HEK293T (cell line): ENCODE results near the gene NPAS4.

Experiments
- CTCF ChIA-PET: fragments of 350-600 bp; formaldehyde crosslinking; extraction: SDS; loops from one replicate; lab custom pipeline; 2021; ENCODE audit warnings: antibody characterized with exemption, inconsistent platforms; lab: Yijun Ruan, JAX
- POLR2A ChIA-PET: fragments of 350-600 bp; formaldehyde crosslinking; extraction: SDS; loops from one replicate; lab custom pipeline; 2020; ENCODE audit warnings: antibody characterized with exemption, inconsistent platforms; lab: Yijun Ruan, JAX
- DNase-seq: peaks from one replicate; pipeline ENCODE4 v3.0.0; 2012; ENCODE audit warnings: mixed read lengths; ENCODE audit errors: extremely low spot score
- ARNT ChIP-seq: fragments of 450-650 bp; IDR thresholded peaks from 2 replicates; pipeline ENCODE4 v1.6.1; 2017; ENCODE audit warnings: mild to moderate bottlenecking
- BHLHE40 ChIP-seq: fragments of 450-650 bp; IDR thresholded peaks from 2 replicates; pipeline ENCODE4 v1.6.1; 2016; ENCODE audit warnings: mild to moderate bottlenecking, moderate library complexity, borderline replicate concordance
- CTBP1 ChIP-seq: fragments of 450-650 bp; IDR thresholded peaks from 2 replicates; pipeline ENCODE4 v1.6.1; 2016; ENCODE audit warnings: borderline replicate concordance
- ELF4 ChIP-seq: fragments of 450-650 bp; IDR thresholded peaks from 2 replicates; pipeline ENCODE4 v1.6.1; 2017; ENCODE audit warnings: antibody characterized with exemption
- FOXA1 ChIP-seq: fragments of 450-650 bp; IDR thresholded peaks from 2 replicates; pipeline ENCODE4 v1.6.1; 2016; ENCODE audit warnings: mild to moderate bottlenecking
- FOXK2 ChIP-seq: fragments of 450-650 bp; IDR thresholded peaks from 2 replicates; pipeline ENCODE4 v1.6.1; 2016; ENCODE audit warnings: mild to moderate bottlenecking
- FOXM1 ChIP-seq: fragments of 450-650 bp; IDR thresholded peaks from 2 replicates; pipeline ENCODE4 v1.6.1; 2017; ENCODE audit warnings: mild to moderate bottlenecking, borderline replicate concordance
- HDGF ChIP-seq: fragments of 450-650 bp; IDR thresholded peaks from 2 replicates; pipeline ENCODE4 v1.6.1; 2017; ENCODE audit warnings: antibody characterized with exemption, borderline replicate concordance
- L3MBTL2 ChIP-seq: fragments of 450-650 bp; conservative IDR thresholded peaks from 2 replicates; pipeline ENCODE4 v1.6.1; 2016; ENCODE audit warnings: mild to moderate bottlenecking
- LEF1 ChIP-seq: fragments of 450-650 bp; IDR thresholded peaks from 2 replicates; pipeline ENCODE4 v1.6.1; 2017; ENCODE audit warnings: mild to moderate bottlenecking, borderline replicate concordance
- NFRKB ChIP-seq: fragments of 450-650 bp; IDR thresholded peaks from 2 replicates; pipeline ENCODE4 v1.6.1; 2016; ENCODE audit warnings: mild to moderate bottlenecking, moderate library complexity
- SP1 ChIP-seq: fragments of 450-650 bp; IDR thresholded peaks from 2 replicates; pipeline ENCODE4 v1.6.1; 2017
- SUZ12 ChIP-seq: fragments of 450-650 bp; IDR thresholded peaks from 2 replicates; pipeline ENCODE4 v1.6.1; 2016; ENCODE audit warnings: mild to moderate bottlenecking
- TARDBP ChIP-seq: fragments of 450-650 bp; IDR thresholded peaks from 2 replicates; pipeline ENCODE4 v1.6.1; 2016
- ZNF384 ChIP-seq: fragments of 450-650 bp; IDR thresholded peaks from 2 replicates; pipeline ENCODE4 v1.6.1; 2016
- TF ChIP-seq, protein P1 (sequence below): fragments of 450-650 bp; IDR thresholded peaks from 2 replicates; pipeline ENCODE4 v1.6.1; 2016

Gene NPAS4

DNA sequence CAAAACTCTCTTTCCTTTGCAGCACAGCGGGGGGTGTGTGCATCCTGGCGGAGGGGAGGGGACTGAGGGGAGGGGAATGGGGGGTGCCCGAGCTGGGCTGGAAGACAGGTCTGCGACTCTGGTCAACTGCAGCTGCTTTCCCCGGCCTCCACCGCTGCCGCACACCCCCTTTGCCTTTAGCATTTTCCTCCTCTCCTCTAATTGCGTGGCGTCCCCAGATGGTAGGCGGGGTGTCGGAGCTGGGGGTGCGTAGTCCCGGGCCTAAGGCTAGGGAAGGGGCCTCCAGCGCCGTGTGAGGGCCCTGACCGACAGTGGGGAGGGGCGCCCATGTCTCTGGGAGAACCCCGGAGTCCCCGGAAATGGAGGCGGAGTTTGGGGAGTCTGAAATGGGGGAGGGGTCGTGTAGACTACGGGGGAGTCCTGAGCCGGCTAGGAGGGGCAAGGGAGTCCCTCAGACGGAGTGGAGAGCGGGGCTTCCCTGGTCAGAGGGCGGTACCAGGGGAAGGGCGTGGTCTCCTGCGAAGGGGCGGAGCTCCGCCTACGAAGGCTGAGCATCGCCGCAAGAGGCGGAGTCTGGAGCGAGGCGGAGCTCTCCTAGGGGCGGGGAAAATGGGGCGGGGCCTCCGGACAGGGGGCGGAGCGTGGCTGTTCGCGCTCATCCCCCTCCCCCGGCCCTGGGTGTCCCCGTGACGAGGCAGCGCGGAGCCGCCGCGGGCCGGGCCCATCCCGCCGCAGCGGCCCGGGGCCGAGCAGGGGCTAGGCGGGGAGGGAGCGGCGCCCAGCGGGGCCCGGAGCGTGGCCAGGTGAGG, 45.6 kb downstream of the NPAS4 start, which contains the start of gene PELI3:
Gene PELI3, plus strand, starts transcription at position 681 of the 809 bp plus-strand sequence. CDS start 1,224 bp downstream, outside the sequence.
- ChIA-PET POLR2A (interaction anchor here (0.6 to 1.7 kb wide), 5 partner anchors 12 to 45 kb away, joined by 3 to 11 read pairs (median 3); partner anchors contain the start of genes DPP3, MRPL11 and NPAS4), CTCF (interaction anchor here (0.9 kb wide), 2 partner anchors 27 to 155 kb away, joined by 3 to 4 read pairs; no protein-coding TSS in a partner anchor)
- TF ChIP-seq, protein P1, sequence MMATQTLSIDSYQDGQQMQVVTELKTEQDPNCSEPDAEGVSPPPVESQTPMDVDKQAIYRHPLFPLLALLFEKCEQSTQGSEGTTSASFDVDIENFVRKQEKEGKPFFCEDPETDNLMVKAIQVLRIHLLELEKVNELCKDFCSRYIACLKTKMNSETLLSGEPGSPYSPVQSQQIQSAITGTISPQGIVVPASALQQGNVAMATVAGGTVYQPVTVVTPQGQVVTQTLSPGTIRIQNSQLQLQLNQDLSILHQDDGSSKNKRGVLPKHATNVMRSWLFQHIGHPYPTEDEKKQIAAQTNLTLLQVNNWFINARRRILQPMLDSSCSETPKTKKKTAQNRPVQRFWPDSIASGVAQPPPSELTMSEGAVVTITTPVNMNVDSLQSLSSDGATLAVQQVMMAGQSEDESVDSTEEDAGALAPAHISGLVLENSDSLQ: no peak
- TF ChIP-seq SP1 (no peak), BHLHE40 (no peak), L3MBTL2 (no peak), NFRKB (no peak), ELF4 (no peak), FOXM1 (no peak), LEF1 (no peak)
- DNase-seq: peak; percentile 100

DNA sequence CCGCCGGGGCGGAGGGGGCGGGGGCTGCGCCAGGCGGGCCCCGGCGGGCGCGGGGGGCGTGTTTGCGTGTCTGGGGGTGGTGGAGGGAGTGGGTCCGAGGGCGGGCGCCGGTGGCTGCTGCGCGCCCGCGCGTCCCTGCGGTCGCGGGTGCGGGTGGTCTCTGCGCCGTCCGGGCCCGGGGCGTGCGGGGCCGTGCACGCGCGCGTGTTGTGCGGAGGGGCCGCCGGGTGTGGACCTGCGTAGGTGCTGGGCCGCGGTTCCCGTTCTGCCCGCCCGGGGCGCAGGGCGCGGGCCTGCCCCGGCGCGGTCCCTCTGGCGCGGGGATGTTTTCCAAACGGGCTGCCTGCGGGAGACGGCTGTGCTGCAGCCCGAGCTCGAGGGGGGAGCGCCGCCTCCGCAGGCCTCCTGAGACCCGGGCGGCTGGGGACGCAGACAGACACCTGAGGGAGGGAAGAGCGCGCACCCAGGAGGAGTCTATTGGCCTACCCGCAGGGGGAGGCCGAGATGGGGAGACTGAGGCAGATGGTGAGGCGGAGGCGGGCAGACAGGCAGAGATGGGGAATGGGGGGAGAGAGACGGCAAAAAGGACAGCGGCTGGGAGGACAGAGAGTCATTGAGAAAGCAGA, 46.3 kb downstream of the NPAS4 start:
- peak; percentile 62 for DNase-seq
- POLR2A ChIA-PET: interaction anchor here (0.6 to 2.7 kb wide), 6 partner anchors 12 to 46 kb away, joined by 3 to 14 read pairs (median 6); partner anchors contain the start of genes DPP3, MRPL11 and NPAS4
- TF ChIP-seq, protein P1: no peak
- TF ChIP-seq LEF1 (no peak), ELF4 (no peak), HDGF (no peak), TARDBP (no peak), ZNF384 (no peak), L3MBTL2 (no peak), BHLHE40 (no peak), SP1 (no peak), ARNT (no peak), NFRKB (no peak), FOXM1 (no peak), CTBP1 (no peak), FOXK2 (no peak), FOXA1 (no peak), SUZ12 (no peak)
- CTCF ChIA-PET: interaction anchor here (0.9 kb wide), 2 partner anchors 28 to 156 kb away, joined by 3 to 4 read pairs; no protein-coding TSS in a partner anchor

DNA sequence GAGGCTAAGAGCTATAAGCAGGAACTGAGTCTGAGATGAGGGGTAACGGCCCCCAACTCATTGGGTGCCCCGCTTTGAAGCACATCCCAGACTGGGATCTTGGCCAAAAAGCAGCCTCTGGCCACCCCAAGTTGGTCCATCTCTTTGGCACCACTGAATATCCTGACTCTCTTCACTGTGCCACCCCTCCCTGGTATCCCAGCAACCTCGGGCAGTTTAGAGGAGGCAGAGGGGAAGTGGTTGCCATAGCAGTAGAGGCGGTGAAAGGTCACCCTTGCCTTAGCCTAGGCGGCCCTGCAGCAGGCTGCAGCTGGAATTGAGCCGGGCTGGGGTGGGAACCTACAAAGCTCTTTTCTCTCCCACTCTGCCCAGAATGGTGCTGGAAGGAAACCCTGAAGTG, 46.9 kb downstream of the NPAS4 start:
- CTCF ChIA-PET: no interaction called here
- POLR2A ChIA-PET: interaction anchor here (1.9 to 2.7 kb wide), 2 partner anchors 12 to 29 kb away, joined by 4 to 14 read pairs; partner anchors contain the start of genes DPP3 and MRPL11
- TF ChIP-seq ZNF384: no peak
- TF ChIP-seq FOXM1: no peak
- TF ChIP-seq SUZ12: no peak
- no peak for TF ChIP-seq BHLHE40
- TF ChIP-seq CTBP1: no peak
- TF ChIP-seq NFRKB: no peak
- TF ChIP-seq ELF4: no peak
- TF ChIP-seq FOXA1: no peak
- TF ChIP-seq ARNT: no peak
- TF ChIP-seq SP1: no peak
- TF ChIP-seq TARDBP: no peak
- no peak for TF ChIP-seq L3MBTL2
- no peak for TF ChIP-seq HDGF
- no peak for TF ChIP-seq LEF1
- TF ChIP-seq, protein P1: no peak
- no peak for TF ChIP-seq FOXK2
- no peak for DNase-seq

DNA sequence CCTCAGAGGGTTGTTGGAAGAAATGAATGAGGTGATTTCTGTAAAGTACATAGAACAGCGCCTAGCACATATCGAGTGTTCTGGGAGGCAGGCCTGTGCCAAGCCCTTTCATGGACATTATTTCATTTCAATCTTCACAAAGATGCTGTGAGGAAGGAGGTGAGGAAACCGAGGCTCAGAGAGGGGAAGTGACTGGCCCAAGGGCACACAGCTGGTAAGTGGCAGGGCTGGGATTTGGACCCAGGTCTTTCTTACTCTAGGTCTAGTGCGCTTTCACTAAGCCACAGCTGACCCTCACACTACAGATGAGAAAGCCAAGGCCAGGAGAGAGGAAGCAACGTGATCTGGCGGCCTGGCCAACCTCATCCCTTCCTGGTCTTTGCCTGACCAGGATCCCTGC, 47.9 kb downstream of the NPAS4 start:
- POLR2A ChIA-PET: interaction anchor here (1.9 to 2.7 kb wide), 2 partner anchors 11 to 30 kb away, joined by 4 to 14 read pairs; partner anchors contain the start of genes DPP3 and MRPL11

DNA sequence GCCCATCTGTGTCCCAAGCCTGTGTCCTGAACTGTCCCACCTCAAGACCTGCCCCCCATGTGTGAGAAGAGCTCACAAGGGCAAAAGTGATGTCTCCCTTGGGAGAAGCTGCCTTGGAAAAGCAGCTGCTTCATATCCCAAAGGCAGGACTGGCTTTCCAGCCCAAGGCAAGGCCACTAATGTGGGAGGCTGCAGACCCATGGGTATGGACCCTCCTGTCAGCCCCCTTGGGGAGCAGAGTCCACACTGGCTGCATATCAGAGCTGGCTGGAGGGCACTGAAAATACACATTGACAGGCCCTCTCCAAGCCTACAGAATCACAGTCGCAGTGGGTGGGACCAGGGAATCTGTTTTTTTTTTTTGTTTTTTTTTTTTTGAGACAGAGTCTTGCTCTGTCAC, 48.6 kb downstream of the NPAS4 start:
- ChIA-PET POLR2A (interaction anchor here (1.9 to 2.7 kb wide), 2 partner anchors 11 to 31 kb away, joined by 4 to 14 read pairs; partner anchors contain the start of genes DPP3 and MRPL11), CTCF (interaction anchor here (1.0 to 1.5 kb wide), 2 partner anchors 9 to 22 kb away, joined by 4 to 8 read pairs; no protein-coding TSS in a partner anchor)
- no peak for DNase-seq
- TF ChIP-seq ZNF384 (peak; percentile 39; the same call in 1 of the 2 replicates), FOXA1 (no peak)

More for the DNA sequence above, 47.9 kb downstream of the NPAS4 start:
- DNase-seq: no peak
- CTCF ChIA-PET: interaction anchor here (1.5 kb wide), 1 partner anchor 10 kb away, joined by 8 read pairs; no protein-coding TSS in a partner anchor
- TF ChIP-seq FOXK2: no peak
- TF ChIP-seq ELF4: no peak
- TF ChIP-seq HDGF: no peak
- TF ChIP-seq CTBP1: no peak
- TF ChIP-seq BHLHE40: no peak
- TF ChIP-seq TARDBP: no peak
- no peak for TF ChIP-seq SUZ12
- TF ChIP-seq NFRKB: no peak
